Activated naive CD4-positive, alpha-beta T cell treated with anti-CD3 and anti-CD28 coated beads, Interleukin-2, amount 10 ng/mL, durations not matched to agents 5 hours and 36 hours (primary cell): ENCODE data around the gene VSIG1. TPM values are rescaled to one million over a fixed set of nuclear protein-coding genes. Genes with fewer than 3 reads are reported as not detected.

Experiments used
- total RNA-seq, 2 experiments: library from RNA; stranded (reverse); gene quantifications; one replicate each; pipeline ENCODE4 v1.2.3, GENCODE V29; 2021

The VSIG1 gene
- 10 to 100 TPM; 13.5 to 16.2 TPM for total RNA-seq

DNA sequence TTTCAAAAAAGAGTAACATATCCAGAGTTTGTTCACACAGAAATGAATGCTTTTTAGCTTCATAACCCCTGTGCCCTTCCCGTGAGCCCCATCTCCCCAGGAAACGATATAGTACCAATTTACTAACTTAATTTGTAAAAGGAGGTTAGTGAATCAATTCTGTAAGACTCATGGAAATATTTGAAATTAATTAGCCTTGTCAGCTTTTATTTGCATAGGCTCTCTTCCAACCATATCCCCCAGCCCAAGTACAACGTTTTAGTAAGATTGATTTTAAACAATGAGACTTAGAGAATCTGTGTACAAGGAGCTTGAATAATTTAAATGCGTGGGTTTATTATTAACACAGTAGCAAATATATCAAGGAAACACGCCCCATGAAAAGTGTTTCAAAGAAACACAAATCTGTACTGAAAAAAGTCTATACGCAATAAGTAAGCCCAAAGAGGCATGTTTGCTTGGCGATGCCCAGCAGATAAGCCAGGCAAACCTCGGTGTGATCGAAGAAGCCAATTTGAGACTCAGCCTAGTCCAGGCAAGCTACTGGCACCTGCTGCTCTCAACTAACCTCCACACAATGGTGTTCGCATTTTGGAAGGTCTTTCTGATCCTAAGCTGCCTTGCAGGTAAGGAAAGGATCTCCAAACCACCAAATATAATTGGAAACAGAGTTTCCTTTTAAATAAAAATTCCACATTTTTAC lies at the start of gene VSIG1:
VSIG1 (plus strand) TSS at position 512 of the 703 bp plus-strand sequence; CDS start at position 578, 66 bp downstream.

DNA sequence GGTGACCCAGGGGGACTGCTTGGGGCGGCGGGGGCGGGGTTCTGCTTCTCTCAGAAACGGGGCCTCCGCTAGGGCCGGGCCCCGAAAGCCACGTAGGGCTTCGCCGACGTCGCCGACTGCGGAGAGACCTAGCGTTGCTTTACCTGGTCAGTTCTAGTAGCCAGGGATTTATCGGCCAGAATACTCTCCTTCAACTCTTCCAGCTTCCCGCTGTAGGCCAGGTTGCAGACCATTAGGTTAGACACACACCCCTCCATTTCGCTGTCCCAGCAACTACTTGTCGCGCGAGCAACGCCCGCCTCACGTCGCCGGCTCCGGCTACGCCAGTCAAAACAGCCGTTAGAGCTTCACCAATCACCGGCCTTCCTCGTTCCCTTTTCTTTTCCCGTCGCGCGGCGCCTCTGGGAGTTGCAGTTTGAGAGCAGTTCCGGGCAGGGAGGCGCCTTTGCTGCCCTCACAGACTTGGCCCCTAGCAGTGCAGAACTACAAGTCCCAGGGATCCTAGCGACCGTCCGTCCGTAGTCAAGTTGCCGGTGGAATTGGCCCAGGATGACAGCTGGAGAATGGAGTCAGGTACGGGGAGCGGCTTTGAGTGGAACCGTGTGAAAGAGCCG lies 46.5 kb downstream of the VSIG1 start, which contains the start of the genes ATG4A and PSMD10:
ATG4A (plus strand) TSS at position 515 of the 614 bp plus-strand sequence; CDS start at position 564, 49 bp downstream.
PSMD10 (minus strand) TSS at position 279 of the 614 bp plus-strand sequence; CDS start at position 257, 22 bp downstream.

Other genes with a start within 250 kb of the VSIG1 start
- 1 to 10 TPM; 5.0 to 5.2 TPM for gene MID2, start 219.2 kb upstream of the VSIG1 start, total RNA-seq
- gene TEX13B, start 62.7 kb upstream of the VSIG1 start, total RNA-seq = not detected
- gene PSMD10, start 46.5 kb downstream of the VSIG1 start, total RNA-seq = 10 to 100 TPM; 30.1 to 32.5 TPM
- 10 to 100 TPM; 10.8 to 11.3 TPM for gene ATG4A, start 46.7 kb downstream of the VSIG1 start, total RNA-seq